ENCODE data around the gene LAMTOR4.
A peak's percentile ranks its signal among the peaks of the same experiment; 100 is the strongest.
"Not testable (repeated sequence)": the region's sequence is repeated elsewhere in the genome, so short reads cannot be mapped to it uniquely, and the experiment has no call there.

The LAMTOR4 gene

DNA sequence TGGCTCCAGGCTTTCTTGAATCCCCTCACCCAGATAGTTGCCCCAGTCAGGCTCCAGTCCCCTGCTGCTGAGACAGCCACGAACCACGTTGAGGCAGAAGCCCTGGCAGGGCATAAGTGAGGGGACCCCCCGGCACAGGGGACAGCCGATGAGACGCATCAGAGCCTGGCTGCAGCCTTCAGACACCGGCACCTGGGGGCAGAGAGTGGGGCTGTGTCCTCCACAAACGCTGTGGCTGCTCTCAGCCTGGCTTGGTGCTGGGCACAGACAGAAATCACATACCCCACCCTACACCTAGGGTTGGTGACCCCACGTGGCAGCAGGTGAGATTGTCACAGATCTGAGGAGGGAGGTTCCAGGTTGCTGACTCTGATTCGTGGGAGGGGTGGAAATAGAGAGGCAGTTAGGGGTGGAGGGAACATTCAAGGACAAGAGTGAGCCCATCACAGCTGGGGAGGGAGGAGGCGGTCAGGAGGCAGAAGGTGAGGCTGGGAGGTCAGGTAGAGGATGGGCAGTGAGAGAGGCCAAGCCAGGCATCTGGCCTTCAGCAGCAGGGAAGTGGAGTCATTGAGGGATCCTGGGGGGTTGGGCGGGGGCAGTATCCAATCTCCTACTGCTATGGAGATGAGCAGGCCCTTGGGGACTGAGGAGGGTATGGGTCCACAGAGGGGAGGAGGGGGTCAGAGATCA, 25.2 kb downstream of the LAMTOR4 start:
- no peak for DNase-seq

DNA sequence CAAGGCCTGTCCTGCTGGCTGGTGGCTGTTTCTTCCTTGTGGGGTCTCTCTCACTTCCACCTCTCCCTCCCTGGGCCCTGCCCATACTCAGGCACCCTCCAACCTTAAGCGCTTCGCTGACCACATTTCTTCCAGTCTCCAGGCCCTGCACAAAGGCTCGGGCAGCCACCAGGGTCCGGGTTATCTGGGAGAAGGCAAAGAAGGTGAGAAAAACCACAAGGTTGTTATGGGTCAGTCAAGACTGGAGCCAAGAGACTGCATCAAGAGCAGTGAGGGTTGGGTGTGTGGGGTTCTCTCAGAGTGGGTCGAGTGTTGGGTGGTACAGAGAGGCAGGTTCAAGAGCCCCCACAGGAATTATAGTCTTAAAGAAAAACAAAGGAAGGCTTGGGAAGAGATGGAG, 25.9 kb downstream of the LAMTOR4 start:
- no peak for DNase-seq

DNA sequence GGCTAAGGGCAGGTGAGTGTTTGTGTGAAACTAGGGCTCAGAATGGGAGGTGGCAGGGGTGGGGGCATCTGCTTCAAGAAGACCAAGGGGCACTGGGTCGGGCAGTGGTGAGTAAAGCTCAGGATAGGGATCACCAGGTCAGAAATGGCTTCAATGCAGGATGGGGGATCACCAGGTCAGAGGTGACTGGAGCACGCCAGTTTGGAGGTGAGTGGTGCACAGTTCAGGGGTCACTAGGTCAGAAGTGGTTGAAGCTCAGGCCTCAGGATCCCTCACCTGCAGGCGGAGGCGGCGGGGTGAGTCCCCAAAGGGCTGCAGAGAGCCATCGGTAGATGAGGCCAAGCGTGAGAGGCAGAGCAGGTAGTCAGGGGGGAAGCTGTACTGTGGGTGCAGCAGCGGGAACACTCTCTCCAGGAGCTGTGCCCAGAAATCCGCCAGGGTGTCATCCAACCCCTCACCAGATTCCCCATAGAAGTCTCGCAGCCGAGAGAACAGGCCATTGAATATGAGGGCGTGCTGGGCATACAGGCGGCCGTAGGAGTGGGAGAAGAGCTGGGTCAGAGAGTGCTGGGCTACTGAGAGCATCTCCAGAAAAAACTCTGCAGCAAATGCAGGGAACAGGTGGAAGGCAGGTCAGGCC, 26.7 kb downstream of the LAMTOR4 start:
- no peak for DNase-seq

DNA sequence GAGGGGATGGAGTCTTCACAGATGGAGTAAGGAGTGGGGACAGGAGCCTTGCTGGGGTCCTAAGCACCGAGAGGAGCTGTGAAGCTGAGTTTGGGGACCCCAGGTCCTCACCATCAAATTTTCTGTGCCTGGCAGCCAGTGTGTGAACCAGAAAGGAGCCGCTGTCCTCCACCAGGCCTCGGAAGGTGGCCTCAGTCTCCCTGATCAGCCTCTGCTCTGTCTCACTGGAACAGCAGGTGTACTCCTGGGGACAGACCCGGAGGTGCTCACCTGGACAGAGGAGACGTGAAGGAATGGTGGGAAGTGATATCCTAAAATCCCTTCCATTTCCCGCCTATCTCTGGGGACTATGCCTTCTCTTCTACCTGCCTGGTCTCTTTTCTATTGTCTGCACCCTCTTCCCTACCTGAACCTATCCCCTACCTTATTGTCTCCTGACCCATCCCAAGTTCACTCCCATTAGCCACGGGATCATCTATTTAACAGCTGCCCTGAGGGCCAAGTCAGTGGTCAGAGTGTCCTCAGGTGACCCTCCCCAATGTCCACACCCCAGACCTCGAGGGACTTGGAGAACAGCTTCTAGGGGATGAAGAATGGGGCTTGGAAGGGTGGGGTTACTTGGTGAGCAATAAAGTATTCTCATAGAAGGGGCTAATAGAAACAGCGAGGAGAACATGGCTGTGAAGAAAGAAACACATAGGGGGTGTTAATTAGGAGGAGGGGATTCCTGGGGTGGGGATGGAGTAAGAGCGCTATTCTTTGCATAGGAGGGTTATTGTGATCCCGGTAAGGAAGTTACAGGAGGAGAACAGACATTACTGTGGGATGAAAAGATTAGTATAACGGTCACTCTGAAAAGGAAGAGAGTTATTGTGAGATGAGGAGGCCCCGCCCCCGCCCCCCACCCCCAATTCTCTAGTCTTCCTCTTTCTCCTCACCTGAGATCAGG, 27.7 kb downstream of the LAMTOR4 start:
- DNase-seq, result no peak

DNA sequence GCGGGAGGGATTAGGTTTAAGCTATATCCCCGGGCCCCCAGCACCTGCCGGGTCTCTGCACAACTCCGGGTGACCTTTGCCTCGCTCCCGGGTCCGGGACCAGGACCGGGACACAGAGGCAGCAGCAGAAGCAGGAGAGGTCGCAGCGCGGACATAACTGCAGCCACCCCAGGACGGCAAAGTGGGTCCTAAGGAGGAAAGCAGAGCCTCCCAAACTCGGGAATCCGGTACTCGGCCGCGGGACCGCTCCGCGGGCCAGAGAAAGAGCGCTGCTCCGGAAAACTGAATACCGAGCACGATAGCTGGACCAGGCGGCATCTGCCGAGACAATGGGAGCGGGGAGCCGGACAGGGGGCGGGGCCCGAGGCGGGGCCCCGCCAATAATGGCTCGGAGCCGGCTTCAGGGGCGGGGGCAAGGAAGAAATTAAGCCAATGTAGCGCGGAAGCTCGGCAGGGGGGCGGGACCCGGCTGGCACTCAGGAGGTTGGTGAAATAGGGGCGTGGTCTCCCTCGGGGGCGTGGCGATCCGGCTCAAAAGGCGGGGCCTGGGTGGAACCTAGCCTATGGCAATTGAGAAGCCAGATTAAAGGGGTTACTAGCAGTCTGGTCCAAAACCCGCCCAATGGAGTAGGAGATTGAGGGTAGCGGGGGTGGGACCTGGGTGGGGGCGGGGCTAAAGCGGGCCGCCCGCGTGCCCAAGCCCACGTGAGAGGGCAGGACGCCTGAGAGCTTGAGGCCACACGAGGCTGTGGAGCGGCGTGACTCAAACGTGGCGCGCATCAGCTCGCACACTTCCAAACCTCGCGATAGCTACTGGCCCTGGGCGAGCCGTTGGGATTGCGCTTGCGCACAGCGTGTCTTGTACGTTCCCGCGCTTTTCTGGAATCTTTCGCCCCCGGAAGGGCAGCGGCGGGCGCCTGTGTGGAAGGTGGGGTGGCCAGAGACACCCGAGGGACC, 28.6 kb downstream of the LAMTOR4 start, which contains the start of the genes GPC2 and STAG3:
TSS of gene GPC2 (minus strand) at position 337 of the 957 bp plus-strand sequence. CDS start at position 155, 182 bp downstream.
TSS of gene STAG3 (plus strand) at position 874 of the 957 bp plus-strand sequence. CDS start 2,639 bp downstream, outside the sequence.
- peak; percentile 95 to 98 (median 98) for DNase-seq

DNA sequence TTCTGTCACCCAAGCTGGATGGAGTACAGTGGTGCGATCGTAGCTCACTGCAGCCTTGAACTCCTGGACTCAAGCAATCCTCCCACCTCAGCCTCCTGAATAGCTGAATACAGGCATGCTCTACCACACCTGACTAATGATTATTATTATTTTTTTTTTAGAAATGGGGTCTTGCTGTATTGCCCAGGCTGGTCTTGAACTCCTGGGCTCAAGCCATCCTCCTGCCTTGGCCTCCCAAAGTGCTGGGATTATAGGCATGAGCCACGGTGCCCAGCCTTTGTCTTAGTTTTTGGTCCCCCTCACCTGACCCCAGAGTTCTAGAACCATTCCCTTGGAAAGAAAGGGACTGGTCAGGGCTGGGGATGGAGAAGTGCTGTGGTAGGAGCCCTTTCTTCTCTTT, 31.4 kb downstream of the LAMTOR4 start:
- DNase-seq, result not testable (repeated sequence)

DNA sequence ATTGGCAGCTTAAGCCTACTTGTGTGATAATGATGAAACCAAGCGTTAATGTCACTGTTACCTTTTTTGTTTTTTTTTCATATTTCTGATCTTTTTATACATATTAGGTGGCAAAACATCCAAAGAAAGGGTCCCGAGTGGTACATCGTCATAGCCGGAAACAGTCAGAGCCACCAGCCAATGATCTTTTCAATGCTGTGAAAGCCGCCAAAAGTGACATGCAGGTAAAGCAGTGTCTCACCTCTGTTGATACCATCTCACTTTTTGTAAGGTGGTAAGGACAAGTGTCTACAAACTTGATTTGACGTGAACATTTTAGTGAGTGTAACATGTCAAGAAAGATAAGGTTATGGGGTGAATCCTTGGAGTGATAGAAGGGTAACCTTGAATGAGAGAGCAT, 33.9 kb downstream of the LAMTOR4 start:
- peak in 4 of 6 experiments; percentile 10 to 39 (median 32) for DNase-seq

DNA sequence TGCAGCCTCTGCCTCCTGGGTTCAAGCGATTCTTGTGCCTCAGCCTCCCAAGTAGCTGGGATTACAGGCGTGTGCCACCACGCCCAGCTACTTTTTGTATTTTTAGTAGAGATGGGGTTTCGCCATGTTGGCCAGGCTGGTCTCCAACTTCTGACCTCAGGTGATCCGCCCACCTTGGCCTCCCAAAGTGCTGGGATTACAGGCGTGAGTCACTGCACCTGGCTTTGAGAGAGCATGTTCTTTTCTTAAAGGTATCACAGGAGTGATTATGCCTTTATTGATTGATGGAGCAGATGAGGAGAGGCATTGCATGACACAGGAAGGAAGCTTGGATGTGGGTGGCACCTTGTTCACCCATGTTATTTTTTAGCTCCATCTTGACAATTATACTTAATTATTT, 34.4 kb downstream of the LAMTOR4 start:
- not testable (repeated sequence) for DNase-seq

DNA sequence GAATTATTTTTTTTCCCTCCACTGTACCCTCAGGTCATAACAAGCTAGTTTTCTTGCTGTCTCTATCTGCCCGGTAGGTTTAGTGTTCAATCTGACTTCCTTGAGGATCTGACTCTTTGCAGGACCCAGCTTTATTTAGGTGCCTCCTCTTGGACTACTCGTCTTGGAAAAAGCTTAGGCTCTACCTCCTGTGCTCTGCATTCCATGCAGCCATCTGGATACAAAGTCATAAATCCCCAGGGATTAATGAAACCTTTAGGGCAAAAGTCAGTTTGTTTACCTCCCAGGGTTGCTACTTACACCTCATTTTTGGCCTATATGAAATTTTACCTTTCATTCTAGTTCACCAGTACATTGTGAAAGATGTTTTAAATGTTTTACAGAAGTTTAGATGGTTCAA, 37.0 kb downstream of the LAMTOR4 start:
- no peak for DNase-seq

DNA sequence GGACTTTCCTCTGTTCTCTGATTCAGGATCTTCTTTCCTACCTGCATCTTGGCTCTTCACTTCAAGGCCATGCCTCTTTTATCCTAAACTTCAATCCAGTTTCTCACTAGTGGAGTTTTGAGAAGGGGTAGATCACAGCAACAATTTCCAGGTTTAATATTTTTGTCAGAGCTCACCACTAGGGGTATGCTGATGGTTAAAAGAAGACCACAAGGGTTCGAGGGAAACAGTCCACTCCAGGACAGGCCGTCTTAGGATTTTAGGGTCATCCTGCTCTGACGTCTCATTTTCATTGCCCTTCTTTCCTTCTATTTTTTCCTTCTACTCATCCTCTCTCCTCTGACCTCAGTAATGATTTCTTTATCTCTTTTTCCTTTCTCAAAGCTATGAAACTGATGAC, 40.3 kb downstream of the LAMTOR4 start:
- no peak for DNase-seq

DNA sequence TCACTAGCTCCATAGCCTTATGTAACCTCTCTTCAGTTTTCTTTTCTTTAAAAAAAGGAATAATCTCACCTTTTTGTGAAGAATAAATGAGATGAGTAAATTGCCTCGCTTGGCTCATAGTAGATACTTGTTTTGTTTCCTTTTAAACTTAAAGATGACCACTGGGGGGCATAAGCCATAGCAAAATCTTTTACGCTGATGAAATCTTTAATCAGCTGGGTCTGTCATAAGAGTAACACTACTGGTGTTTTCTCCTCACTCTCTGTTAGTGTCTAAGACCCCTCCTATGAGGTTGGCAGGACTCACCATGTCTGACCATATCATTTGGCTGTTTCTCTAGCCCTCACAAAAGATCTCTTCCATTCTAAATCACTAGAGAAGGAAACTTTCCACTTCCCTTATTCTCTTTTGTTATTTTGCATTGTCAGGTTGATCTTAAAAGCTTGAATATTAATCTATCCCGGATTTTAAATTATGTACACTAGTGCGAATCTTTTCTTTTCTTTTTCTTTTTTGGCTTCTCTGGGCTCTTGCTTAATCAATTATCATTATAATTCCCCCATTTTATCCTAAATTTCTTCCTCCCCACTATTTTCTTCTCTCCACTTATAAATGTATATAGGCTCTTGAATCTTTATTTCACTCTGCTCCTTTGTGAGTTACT, 41.5 kb downstream of the LAMTOR4 start:
- DNase-seq, result peak in 3 of 6 experiments; percentile 37 to 63 (median 59)

DNA sequence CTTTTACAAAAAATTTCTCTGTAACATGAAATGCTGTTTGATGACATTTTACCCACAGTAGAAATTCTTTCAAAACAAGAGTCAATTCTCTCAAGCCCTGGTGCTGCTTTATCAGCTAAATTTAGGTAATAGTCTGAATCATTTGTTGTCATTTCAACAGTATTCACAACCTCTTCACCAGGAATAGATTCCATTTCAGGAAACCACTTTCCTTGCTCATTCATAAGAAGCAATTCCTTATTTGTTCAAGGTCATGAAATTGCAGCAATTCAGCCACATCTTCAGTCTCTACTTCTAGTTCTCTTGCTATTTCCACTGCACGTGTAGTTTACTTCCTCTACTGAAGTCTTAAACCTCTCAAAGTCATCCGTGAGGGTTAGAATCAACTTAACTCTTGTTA, 43.1 kb downstream of the LAMTOR4 start:
- peak in 2 of 6 experiments; percentile 5 to 12 for DNase-seq

DNA sequence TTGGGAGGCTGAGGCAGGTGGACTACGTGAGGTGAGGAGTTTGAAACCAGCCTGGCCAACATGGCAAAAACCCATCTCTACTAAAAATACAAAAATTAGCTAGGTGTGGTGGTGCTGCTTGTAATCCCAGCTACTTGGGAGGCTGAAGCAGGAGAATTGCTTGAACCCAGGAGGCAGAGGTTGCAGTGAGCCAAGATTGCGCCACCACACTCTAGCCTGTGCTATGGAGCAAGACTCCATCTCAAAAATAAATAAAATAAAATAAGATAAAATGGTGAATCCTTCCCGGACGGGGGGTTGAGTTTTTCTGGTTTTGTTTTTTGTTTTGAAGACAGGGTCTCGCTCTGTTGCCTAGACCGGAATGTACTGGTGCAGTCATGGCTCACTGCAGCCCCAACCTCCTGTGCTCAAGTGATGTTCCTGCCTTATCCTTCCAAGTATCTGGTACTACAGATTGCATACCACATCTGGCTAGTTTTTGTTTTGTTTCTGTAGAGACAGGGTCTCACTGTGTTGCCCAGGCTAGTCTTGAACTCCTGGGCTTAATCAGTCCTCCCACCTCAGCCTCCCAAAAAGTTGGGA, 43.7 kb downstream of the LAMTOR4 start:
- DNase-seq, result not testable (repeated sequence)

DNA sequence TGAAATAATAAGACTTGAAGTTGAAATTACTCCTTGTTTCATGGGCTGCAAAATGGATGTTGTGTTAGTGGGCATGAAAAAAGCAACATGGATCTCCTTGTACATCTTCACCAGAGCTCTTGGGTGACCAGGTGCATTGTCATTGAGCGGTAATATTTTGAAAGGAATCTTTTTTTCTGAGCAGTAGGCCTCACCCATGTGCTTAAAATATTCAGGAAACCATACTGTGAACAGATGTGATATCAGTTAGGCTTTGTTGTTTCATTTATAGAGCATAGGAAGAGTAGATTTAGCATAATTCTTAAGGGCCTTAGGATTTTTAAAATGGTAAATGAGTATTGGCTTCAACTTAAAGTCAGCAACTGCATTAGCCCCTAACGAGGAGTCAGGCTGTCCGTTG, 44.3 kb downstream of the LAMTOR4 start:
- DNase-seq, result no peak

DNA sequence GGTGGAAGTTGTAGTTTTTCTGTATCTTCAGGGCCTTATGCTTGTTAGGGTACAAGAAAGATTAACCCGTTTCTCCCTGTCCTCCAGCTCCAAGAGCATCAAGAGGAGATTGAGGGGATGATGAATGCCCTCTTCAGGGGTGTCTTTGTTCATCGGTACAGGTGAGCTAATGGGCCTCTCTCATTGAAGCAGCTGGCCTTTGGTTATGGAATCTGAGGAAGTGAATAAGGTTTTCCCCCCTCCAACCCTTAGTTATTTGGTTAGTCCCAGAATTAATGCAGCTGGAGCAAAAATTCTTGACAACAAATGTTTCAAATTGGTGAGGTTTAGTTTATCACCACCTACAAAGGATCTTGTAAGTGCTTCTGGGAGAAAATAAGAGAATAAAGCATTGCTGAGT, 46.5 kb downstream of the LAMTOR4 start:
- no peak for DNase-seq

DNA sequence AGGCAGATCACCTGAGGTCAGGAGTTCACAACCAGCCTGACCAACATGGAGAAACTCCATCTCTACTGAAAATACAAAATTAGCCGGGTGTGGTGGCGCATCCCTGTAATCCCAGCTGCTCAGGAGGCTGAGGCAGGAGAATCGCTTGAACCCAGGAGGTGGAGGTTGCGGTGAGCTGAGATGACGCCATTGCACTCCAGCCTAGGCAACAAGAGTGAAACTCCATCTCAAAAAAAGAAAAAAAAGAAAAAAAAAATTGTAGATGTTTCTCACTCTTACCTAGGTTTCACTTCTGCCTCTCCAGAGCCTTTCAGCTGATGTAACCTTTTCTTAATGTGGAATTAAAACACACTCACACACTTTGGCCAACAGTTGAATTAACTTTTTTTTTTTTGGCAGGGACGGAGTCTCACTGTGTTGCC, 47.2 kb downstream of the LAMTOR4 start:
- DNase-seq, result not testable (repeated sequence)

DNA sequence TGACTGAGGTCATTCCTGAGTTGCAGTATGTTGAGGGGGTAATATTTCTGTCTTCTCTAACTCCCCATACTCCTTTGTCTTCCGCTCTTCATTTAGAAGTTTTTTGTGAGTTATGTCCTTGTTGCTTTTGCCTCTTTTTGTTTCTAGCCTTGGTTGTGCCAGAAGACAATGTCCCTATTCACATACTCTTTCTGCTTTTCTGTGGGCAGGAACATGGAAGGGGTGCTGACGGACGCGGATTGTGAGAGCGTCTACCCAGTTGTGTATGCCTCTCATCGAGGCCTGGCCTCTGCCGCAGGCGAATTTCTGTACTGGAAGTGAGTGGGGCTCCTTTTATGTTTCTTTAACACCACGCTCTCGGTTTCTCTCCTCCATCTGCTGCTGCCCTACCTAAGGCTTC, 49.5 kb downstream of the LAMTOR4 start:
- DNase-seq, result no peak

DNA sequence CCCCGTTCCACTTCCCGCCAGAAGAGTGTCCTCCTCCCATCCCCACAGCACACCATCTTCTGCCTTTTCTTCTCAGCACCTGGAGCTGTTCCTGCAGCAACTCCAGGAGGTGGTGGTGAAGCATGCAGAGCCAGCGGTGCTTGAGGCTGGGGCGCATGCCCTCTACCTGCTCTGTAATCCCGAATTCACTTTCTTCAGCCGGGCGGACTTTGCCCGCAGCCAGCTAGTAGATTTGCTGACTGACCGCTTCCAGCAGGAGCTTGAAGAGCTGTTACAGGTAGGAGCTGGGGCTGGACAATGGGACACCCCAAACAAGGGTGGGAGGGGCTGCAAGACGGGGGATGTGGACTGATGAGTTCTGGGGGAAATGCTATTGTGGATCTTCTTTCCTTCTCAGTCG, 52.0 kb downstream of the LAMTOR4 start:
- DNase-seq, result no peak

All from stimulated activated naive CD4-positive, alpha-beta T cell (primary cell).